A549 treated with Mapracorat at 1 μM for 4 hours (cell line): ENCODE data around the gene SLU7. TPM values are rescaled to one million over a fixed set of nuclear protein-coding genes. Genes with fewer than 3 reads are reported as not detected.

Source experiments
- total RNA-seq: library from RNA; stranded (reverse); fragments of 200-300 nt; extraction: Qiagen RNA extraction; gene quantifications from 5 replicates; pipeline ENCODE4 v1.2.3, GENCODE V29; 2022

Gene SLU7
- total RNA-seq = 43.5 to 48.3 TPM (median 46.0 TPM) in 5 replicates

GRCh38 chr5:160418561-160419457 is at the start of gene SLU7:
TSS of gene SLU7 (minus strand) at chr5:160419081. CDS start at chr5:160415294, 3,787 bp downstream.

GRCh38 chr5:160421625-160422258 is 2.9 kb upstream of the SLU7 start, which contains the start of gene PTTG1:
TSS of gene PTTG1 (plus strand) at chr5:160421855. CDS start at chr5:160422313, 458 bp downstream.

GRCh38 chr5:160399402-160400353 is 19.2 kb downstream of the SLU7 start, which contains the start of gene FAM200C:
TSS of gene FAM200C (minus strand) at chr5:160400054. CDS start at chr5:160395490, 4,564 bp downstream.

GRCh38 chr5:160369990-160370712 is 48.7 kb downstream of the SLU7 start, which contains the start of gene C1QTNF2:
TSS of gene C1QTNF2 (minus strand) at chr5:160370626. CDS start at chr5:160355011, 15,615 bp downstream.

Other genes with a start within 250 kb of the SLU7 start
- gene FABP6, start 189.6 kb downstream of the SLU7 start, total RNA-seq = 0.60 to 1.3 TPM (median 0.75 TPM) in 5 replicates
- 10.0 to 12.3 TPM (median 11.8 TPM) in 5 replicates for gene CCNJL, start 106.5 kb downstream of the SLU7 start, total RNA-seq
- gene C1QTNF2, start 48.5 kb downstream of the SLU7 start, total RNA-seq = 0.08 to 0.17 TPM (median 0.13 TPM) in 4 of 5 replicates, not detected in the other
- 1.3 to 2.2 TPM (median 1.6 TPM) in 5 replicates for gene FAM200C, start 19.0 kb downstream of the SLU7 start, total RNA-seq
- 189 to 307 TPM (median 204 TPM) in 5 replicates for gene PTTG1, start 2.8 kb upstream of the SLU7 start, total RNA-seq